GM18858 (cell line): ENCODE measurements around the gene SLC16A5.
"Not testable (repeated sequence)": the region's sequence is repeated elsewhere in the genome, so short reads cannot be mapped to it uniquely, and the experiment has no call there.

Experiments
- ATAC-seq: cut with Tn5 transposase; IDR thresholded peaks from one replicate; pipeline ENCODE4 v1.9.1; 2021; ENCODE audit not compliant: unreplicated experiment

SLC16A5 gene

GRCh38 chr17:75064040-75064439 lies 23.7 kb upstream of the SLC16A5 start:
- ATAC-seq = no peak

- ATAC-seq = no peak
Observed at GRCh38 chr17:75064460-75064859, 23.3 kb upstream of the SLC16A5 start.

DNA sequence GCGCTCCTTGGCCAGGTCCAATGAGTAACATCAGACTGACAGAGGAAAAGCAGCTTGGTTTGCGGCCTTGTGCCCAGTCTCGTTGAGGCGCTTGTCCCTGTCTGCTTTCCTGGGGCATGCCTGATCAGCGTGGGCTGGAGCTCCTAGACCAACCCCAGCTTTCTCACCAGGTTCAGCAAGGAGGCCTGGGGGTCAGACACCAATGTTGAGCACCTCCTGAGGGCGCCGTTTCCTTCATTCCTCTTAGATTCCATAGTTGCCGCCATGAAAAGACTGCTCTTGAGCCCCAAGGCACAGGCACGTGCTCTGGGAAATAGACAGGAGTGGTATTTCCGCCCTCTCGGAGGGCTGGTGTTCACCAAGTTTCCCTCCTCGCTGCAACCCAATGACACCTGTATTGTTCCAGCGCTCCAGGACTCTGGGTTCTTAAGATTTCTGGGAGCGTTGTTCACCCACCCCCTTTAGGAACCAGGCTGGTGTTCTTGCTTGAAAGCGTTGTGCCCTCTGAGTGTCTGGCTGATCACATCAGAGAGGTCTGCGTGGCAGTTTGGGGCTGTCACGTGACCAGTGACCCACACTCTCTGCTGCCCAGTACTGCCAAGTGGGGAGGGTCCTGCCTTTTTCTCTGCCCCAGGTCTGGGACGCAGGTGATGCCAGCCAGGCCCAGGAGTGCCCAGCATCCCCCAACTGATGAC lies 22.7 kb upstream of the SLC16A5 start:
- ATAC-seq = no peak

DNA sequence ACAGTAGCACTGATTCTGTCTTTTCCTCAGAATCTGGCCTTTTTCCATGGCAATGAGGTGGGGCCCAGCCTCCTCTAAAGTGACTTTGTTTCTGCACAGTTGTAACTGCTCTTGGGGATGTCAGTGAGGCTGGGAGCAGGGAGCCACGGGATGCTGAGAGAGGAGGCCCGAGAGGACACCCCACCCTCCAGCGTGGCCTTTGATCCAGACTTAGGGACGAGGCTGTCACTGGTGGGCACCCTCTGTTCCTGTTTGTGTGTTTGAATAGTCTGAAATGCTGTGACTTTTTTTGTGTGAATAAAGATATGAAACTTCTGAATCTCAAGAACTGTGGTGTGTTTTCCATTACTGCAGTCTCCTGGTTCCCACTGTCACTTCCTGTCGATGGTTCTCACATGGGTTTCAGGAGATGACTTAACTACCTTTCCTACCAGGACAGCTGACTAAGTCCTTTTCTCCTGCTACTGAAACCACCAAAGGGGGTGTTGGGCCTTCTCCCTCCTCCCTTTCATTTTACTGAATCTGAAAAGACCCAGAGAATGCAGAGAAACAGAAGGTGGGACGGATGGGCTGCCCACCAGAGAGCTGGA lies 22.1 kb upstream of the SLC16A5 start:
- no peak for ATAC-seq

DNA sequence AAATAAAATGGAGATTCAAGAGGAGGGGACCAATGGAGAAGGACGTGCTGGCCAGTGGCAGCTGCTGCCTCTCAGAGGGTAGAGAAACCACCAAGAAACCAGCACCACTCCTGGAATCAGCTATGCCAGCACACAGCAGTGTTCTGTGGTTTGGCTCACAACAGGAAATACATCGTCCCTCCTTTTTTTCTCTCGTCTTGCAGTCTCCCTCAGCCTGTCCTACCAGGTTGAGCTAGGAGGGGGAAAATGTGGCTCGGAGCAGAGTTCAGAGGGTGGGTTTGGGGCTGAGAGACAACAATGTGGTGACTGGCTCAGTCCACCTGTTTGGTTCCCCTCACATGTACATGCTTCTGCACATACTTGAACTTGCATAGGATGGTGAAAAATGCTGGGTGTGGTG lies 19.9 kb upstream of the SLC16A5 start:
- no peak for ATAC-seq

DNA sequence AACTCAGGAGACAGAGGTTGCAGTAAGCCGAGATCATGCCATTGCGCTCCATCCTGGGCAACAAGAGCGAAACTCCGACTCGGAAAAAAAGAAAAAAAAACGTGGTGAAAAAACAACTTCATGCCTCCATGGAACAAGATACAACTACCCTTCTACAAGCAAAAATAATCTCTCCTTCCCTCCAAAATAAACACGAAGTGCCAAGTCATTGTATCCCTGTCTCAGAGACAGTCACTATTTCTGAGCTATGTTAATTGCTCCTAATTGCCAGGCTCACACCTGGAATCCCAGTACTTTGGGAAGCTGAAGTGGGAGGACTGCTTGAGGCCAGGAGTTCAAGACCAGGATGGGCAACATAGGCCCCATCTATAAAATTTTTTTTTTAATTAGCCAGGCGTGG lies 19.0 kb upstream of the SLC16A5 start:
- ATAC-seq = no peak

DNA sequence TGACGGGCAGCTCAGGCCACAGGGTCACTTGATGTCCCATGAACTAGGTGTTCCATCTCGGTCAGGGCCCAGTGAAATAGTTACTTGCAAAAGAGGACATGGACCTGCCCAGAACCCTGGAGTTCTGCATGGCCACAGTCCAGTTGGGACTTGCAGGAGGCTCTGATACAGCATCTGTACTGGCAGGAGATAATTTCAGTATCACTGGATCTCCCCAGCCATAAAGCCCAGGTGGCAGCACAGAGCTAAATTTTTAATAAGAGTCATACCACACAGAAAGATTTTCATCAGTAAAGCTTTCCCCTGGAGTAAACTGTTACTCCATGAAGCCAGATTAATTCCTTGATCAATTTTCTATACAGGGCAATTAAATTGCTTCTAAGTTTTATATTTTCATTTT lies 18.0 kb upstream of the SLC16A5 start:
- ATAC-seq = no peak

DNA sequence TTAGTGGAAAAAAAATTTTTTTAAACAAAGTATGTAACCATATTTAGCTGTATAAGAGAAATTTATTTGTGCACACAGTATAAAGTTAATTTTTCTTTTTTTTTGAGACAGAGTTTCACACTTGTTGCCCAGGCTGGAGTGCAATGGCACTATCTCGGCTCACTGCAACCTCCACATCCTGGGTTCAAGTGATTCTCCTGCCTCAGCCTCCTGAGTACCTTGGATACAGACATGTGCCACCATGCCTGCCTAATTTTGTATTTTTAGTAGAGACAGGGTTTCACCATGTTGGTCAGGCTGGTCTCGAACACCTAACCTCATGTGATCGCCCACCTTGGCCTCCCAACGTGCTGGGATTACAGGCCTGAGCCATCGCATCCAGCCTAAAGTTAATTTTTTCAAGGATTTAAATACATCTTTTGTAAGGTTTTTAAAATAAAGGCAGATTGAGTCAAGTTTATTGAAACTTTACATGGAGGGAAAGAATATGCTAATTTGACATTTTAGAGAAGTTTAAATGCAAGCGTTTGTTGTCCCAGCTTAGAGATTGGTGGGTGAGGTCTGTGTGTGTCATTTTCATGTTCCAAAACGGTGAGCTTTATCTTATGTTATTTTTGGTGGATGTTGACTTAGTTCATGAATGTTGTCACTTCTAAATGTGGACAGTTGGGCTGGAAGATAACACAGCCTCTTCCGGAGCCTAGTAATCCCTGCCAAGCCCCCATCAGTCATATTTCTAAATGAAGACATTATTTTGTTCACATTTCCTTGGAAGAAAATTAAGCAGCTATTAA lies 16.1 kb upstream of the SLC16A5 start:
- not testable (repeated sequence) for ATAC-seq

GRCh38 chr17:75072909-75073308 lies 14.8 kb upstream of the SLC16A5 start:
- not testable (repeated sequence) for ATAC-seq

DNA sequence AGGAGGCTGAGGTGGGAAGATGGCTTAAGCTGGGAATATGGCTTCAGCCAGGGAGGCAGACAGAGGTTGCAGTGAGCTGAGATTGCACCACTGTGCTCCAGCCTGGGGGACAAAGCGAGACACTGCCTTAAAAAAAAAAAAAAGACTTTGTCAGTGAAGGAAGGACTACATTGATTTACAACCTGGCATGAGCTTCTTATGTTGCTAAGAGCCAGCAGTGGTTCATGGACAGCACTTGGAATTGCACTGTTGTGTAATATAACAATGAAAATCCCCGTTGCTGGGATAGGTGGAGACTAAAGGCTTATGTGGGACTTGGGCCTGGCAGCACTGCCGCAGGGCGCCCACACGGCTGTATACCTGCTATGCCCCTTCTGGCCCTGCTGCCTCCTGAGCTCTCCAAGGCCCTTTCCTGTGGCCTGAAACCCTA lies 14.1 kb upstream of the SLC16A5 start:
- no peak for ATAC-seq

GRCh38 chr17:75074532-75074931 lies 13.2 kb upstream of the SLC16A5 start:
- ATAC-seq = no peak

GRCh38 chr17:75075597-75076336 lies 12.0 kb upstream of the SLC16A5 start:
- ATAC-seq = no peak

GRCh38 chr17:75077072-75077495 lies 10.7 kb upstream of the SLC16A5 start:
- ATAC-seq = no peak

DNA sequence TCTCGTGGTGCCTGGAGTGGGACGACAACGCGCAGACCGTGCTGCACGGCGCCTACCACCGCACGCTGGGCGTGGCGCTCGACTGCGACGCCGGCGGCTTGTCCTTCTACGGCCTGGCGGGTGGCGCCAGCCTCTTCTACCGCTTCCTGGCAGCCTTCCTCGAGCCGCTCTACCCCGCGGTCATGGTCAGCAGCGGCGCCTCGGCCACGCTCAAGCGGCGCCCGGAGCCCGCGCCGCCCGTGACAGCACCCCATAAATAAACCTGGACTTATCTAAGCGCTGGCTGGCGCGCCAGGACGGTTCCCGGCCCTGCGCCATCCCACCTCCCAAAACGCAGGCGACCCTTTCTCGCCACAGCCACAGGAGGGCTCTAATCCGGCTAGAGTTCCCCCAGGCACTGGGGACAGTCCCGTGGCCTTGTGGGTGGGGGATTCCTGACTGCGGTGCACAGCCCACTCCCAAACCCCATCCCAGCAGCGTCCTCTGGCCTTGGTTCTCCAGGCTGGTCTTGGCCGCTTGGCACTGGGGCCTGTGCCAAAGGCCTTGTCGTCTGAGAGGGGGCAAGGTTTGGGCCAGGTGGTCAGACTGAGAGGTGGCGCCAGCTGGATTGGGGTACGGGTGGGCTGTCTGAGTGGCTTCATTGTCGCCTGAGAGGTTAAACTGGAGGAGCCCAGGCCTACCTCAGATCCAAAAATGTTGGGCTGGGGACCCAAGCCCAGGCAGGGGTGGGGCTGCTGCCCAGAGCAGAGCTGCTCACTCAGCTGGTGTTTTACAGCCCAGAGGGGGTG lies 10.1 kb upstream of the SLC16A5 start:
- no peak for ATAC-seq

- no peak for ATAC-seq
Observed at GRCh38 chr17:75078284-75079022, 9.3 kb upstream of the SLC16A5 start.

GRCh38 chr17:75079023-75079373 lies 8.8 kb upstream of the SLC16A5 start:
- no peak for ATAC-seq

- no peak for ATAC-seq
Observed at GRCh38 chr17:75081611-75082540, 5.9 kb upstream of the SLC16A5 start.

DNA sequence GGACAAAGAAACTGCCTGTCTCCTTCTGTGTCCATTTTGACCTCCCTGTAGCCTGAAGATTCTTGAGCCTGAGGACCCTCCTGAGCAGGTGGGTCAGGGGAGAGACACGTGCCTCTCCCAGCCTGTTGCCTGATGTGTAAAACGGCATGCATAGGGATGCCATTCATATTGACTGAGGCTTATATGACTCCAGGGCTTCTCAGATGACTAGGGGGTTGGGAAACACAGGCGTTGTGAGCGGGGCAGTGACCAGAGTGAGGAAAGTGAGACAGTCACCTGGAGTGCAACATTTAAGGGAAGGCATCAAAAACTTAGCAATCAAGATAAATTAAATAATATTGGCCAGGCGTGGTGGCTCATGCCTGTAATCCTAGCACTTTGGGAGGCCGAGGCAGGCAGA lies 5.1 kb upstream of the SLC16A5 start:
- no peak for ATAC-seq
